Skin of body (tissue), 2 donors: ENCODE data around the gene SMC2. TPM values are rescaled to one million over a fixed set of nuclear protein-coding genes. Genes with fewer than 3 reads are reported as not detected.

Source experiments
- DNase-seq: peaks from one replicate; lab custom pipeline; 2025; lab: John Stamatoyannopoulos, UW
- total RNA-seq: library from RNA; depleted of rRNA; stranded (reverse); fragments of >200 nt; gene quantifications from one replicate; pipeline ENCODE4 v1.2.3, GENCODE V29; 2014

Gene SMC2
- total RNA-seq, 1 donor from 2014 or later: 21.1 TPM

- DNase-seq: no peak
Measured at GRCh38 chr9:104104360-104104759, 10.3 kb downstream of the SMC2 start.

GRCh38 chr9:104107799-104108198, 13.7 kb downstream of the SMC2 start:
- no peak for DNase-seq

GRCh38 chr9:104108315-104108714, 14.2 kb downstream of the SMC2 start:
- no peak for DNase-seq

GRCh38 chr9:104110509-104110908, 16.4 kb downstream of the SMC2 start:
- no peak for DNase-seq

- no peak for DNase-seq
Measured at GRCh38 chr9:104118916-104119315, 24.8 kb downstream of the SMC2 start.

GRCh38 chr9:104121022-104121421, 26.9 kb downstream of the SMC2 start:
- no peak for DNase-seq

GRCh38 chr9:104138243-104138868, 44.2 kb downstream of the SMC2 start:
- DNase-seq: no peak

- no peak for DNase-seq
Measured at GRCh38 chr9:104142799-104143549, 48.9 kb downstream of the SMC2 start.

GRCh38 chr9:104143550-104143910, 49.4 kb downstream of the SMC2 start:
- DNase-seq: no peak

- DNase-seq: no peak
Measured at GRCh38 chr9:104144336-104144735, 50.2 kb downstream of the SMC2 start.

- no peak for DNase-seq
Measured at GRCh38 chr9:104173067-104173466, 79.0 kb downstream of the SMC2 start.

GRCh38 chr9:104177003-104177611, 83.0 kb downstream of the SMC2 start:
- no peak for DNase-seq

GRCh38 chr9:104177676-104178075, 83.6 kb downstream of the SMC2 start:
- no peak for DNase-seq
